Adipose tissue (tissue), 3 donors: ENCODE data around the gene TARBP1. TPM values are rescaled to one million over a fixed set of nuclear protein-coding genes. Genes with fewer than 3 reads are reported as not detected.
A peak's percentile ranks its signal among the peaks of the same experiment; 100 is the strongest.
"Not testable (repeated sequence)": the region's sequence is repeated elsewhere in the genome, so short reads cannot be mapped to it uniquely, and the experiment has no call there.

ENCODE experiments used
- H3K27ac ChIP-seq: one replicate; pipeline ENCODE4 v1.5.1; 2013; ENCODE audit warnings: low read depth, low read length
- WGBS, 3 donors: extraction: QIAGEN DNeasy Blood & Tissue Kit; methylation state at CpG; one replicate each; pipeline ENCODE4 v1.1.7; 2013; 5-methylcytosine and 5-hydroxymethylcytosine counted together
- polyA plus RNA-seq, 3 donors: library from polyadenylated mRNA; stranded (reverse); fragments of 200-250 nt; gene quantifications; one replicate each; pipeline ENCODE4 v1.2.3, GENCODE V29; 2013
- donor health status: healthy with polysubstance abuse.
- donor health status: Bipolar disorder and iron deficiency.
- donor health status: healthy.

The TARBP1 gene
- polyA plus RNA-seq, 3 donors, result 10.4 to 12.0 (median 11.0) TPM

GRCh38 chr1:234507626-234508387, 28.8 kb upstream of the TARBP1 start:
- 94 to 96% (median 96%) methylated on average over 11 of the region's 11 CpGs for WGBS, 3 donors
- H3K27ac ChIP-seq, result no peak overlapping the region

DNA sequence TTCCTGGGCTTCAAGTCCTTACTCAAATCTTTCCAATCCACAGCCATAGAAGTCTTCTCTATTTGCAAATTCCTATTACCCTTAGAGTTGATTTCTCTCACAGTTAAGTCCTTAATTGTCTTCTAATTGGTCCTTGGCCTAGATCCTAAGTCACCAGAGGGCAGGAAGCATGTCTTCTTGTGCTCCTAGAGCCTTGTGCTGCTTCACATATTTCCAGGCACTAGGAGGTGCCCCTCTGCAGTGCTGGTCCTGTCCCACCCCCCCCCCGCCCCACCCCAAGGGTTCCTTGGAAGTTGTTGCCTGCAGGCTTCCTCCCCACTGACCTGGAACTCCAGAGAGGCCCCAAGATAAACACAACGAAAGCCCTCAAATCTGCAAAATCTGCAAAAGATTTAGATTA, 28.1 kb upstream of the TARBP1 start:
- H3K27ac ChIP-seq, result no peak overlapping the region
- WGBS, 3 donors, result 84 to 88% (median 85%) methylated on average over 2 of the region's 2 CpGs

DNA sequence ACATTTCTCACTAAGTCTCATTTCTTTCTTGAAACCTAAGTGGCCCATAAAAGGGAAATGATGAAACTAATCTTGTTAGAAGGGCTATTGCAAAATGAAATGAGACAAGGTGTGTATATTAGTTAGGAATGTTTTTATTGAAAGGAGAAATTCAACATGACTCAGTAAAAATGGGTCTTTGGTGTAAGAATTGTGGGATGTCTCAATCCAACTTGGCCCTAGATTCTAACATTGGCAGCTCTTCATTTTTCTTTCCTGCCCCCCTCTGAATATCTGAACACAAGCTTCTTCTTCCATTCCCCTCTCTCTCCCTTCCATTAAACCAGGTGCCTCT, 26.8 kb upstream of the TARBP1 start:
- no peak overlapping the region for H3K27ac ChIP-seq

- WGBS, 3 donors, result 84 to 91% (median 89%) methylated on average over 4 of the region's 4 CpGs
Measured at GRCh38 chr1:234504969-234505768, 26.2 kb upstream of the TARBP1 start.

DNA sequence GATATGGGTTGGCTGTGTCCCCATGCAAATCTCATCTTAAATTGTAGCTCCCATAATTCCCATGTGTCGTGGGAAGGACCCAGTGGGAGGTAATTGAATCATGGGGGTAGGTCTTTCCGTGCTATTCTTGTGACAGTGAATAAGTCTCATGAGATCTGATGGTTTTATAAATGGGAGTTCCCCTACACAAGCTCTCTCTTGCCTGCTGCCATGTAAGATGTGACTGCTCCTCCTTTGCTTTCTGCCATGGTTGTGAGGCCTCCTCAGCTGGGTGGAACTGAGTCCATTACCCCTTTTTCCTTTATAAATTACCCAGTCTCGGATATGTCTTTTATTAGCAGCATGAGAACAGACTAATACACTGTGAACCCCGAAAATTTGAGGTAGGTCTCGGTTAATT, 25.3 kb upstream of the TARBP1 start:
- H3K27ac ChIP-seq, result not testable (repeated sequence)
- WGBS, 3 donors, result 74 to 91% (median 81%) methylated on average over 5 of the region's 5 CpGs

More at GRCh38 chr1:234504969-234505768, 26.2 kb upstream of the TARBP1 start:
- no peak overlapping the region for H3K27ac ChIP-seq

DNA sequence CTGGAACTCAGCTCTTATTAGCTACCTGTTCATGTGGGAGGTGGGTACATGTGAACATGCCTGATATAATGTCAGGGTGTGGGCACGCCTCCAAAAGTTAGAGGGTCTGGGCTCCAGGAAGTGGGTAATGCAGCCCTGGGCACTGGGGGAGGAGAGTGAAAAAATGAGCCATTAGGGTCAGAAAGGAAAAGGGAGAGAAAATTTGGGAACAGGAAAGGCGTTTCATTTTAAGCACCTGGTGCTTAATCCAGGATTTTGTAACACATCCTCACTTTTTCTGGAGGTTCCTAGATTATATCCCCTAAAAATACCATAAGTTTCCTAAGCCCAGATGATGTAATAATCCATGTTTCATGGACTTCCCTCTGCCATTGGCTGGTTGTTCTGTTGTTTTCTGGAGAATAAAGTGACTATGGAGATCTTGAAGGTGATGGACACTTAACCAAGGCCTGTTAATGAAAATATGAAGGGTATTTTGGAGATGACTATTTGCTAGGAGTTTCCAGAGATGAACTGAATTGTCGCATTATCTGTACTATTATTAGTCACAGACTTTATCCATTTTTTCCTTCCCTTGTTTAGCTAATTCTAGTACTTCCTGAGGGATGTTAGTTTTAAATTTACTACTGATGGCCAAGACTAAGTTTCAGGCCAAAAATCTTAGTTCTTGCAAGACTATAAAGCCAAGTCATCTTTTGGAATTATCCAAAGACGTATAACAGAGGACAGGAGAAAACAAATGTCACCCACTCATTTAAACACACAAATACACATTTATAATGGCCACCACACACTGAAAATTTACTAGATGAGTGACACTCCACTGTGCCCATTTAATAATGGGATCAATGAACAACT, 24.4 kb upstream of the TARBP1 start:
- 66 to 77% (median 67%) methylated on average over 4 of the region's 4 CpGs for WGBS, 3 donors
- no peak overlapping the region for H3K27ac ChIP-seq

DNA sequence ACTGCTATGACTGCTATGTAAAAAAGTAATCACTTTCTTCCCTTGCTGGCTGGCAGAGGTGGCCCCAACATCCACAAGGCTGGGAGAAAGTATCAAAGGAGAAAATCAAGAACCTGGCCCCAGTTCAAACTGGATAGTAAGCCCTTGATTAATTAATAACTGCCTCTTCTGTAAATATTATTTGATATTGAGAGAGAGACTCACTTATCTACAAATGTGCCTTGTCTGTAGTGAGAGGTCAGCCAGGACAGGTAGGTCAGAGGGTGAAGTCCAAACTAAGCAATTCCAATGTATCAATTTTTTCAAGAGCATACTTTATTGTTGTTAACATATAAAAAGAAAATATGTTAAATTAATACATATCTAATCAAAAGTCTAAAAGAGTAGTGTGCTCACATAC, 23.8 kb upstream of the TARBP1 start:
- no peak overlapping the region for H3K27ac ChIP-seq

DNA sequence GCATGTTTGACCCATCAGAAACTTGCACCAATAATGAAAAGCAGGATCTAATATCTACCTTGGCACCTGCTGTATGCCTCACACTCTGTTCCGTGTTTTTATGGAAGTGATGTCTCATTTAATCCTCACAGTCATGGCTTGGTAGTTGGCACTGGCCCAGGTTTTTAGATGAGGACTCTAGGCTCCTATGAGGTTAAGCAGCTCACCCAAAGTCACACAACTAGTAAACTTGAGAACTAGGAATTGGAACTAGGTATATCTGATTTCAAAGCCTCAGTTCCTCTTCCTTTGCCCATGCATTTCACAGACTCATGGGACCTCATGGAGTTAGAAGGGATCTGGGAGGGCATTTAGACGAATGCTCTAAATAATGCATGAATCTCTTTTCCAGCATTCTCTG, 21.3 kb upstream of the TARBP1 start:
- H3K27ac ChIP-seq, result no peak overlapping the region
- 31 to 62% (median 36%) methylated on average over 2 of the region's 2 CpGs for WGBS, 3 donors

DNA sequence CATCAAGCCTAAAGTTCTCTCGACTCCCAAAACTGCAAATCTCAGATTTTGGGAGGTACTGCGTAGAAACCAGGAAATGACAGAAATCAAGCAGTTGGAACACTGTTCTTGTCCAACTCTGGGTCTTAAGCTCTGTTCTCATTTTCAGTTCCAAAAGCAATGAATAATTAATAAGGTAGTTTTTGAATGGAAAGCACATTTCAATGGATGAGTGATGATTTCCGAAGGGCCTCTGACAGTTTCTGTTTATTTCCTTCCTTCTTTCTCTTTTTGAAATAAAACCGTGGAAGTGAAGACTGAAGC, 20.9 kb upstream of the TARBP1 start:
- WGBS, 3 donors, result 22 to 78% (median 26%) methylated on average over 4 of the region's 4 CpGs
- H3K27ac ChIP-seq, result peak overlapping the region; percentile 60

GRCh38 chr1:234499119-234499942, 20.4 kb upstream of the TARBP1 start:
- WGBS, 3 donors, result 14 to 26% (median 15%) methylated on average over 27 of the region's 27 CpGs
- H3K27ac ChIP-seq, result peak overlapping the region; percentile 60

- no peak overlapping the region for H3K27ac ChIP-seq
- 44 to 50% (median 45%) methylated on average over 9 of the region's 9 CpGs for WGBS, 3 donors
Measured at GRCh38 chr1:234498448-234499118, 19.6 kb upstream of the TARBP1 start.

DNA sequence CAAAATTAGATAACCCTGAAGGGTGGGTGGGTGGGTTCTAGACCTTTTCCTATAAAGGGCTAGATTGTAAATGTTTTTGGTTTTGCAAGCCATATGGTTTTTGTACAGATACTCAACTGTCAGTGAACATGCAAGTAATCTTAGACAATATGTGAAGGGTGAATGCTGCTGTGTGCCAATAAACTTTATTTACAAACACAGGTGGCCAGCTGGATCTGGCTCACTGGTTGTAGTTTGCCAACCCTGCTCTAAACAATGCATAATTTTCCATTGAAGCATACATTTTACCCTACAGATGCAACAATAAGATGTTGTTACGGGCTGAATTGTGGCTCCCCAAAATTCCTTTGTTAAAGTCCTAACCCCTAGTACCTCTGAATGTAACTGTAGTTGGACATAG, 18.6 kb upstream of the TARBP1 start:
- no peak overlapping the region for H3K27ac ChIP-seq
- WGBS, 3 donors, result 96 to 98% (median 98%) methylated on average over 1 of the region's 1 CpG

GRCh38 chr1:234495231-234495990, 16.4 kb upstream of the TARBP1 start:
- H3K27ac ChIP-seq, result no peak overlapping the region
- WGBS, 3 donors, result 65 to 74% (median 68%) methylated on average over 7 of the region's 7 CpGs

DNA sequence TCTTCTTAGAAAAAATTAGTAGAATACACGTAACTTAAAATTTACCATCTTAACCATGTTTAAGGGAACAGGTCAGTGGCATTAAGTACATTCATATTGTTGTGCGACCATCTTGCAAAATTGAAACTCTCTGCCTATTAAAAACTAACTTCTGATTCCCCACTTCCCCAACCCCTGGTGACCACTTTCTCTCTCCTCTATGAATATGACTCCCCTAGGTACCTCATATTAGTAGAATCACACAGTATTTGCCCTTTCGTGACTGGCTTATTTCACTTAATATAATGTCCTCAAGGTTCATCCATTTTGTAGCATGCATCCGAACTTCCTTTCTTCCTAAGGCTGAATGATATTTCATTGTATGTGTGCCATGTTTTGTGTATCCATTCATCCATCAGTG, 15.1 kb upstream of the TARBP1 start:
- WGBS, 3 donors, result 92 to 95% (median 94%) methylated on average over 4 of the region's 4 CpGs
- no peak overlapping the region for H3K27ac ChIP-seq

- H3K27ac ChIP-seq, result no peak overlapping the region
- WGBS, 3 donors, result 77 to 87% (median 78%) methylated on average over 4 of the region's 4 CpGs
Measured at GRCh38 chr1:234490793-234491479, 12.0 kb upstream of the TARBP1 start.

- H3K27ac ChIP-seq, result no peak overlapping the region
- WGBS, 3 donors, result 71 to 81% (median 79%) methylated on average over 2 of the region's 2 CpGs
Measured at GRCh38 chr1:234489698-234490077, 10.7 kb upstream of the TARBP1 start.
